Superior temporal gyrus (tissue), 1 donor: ENCODE measurements around the gene FBP2.
"Not testable (repeated sequence)": the region's sequence is repeated elsewhere in the genome, so short reads cannot be mapped to it uniquely, and the experiment has no call there.

Source experiments
- DNase-seq: peaks from one replicate; pipeline ENCODE4 v3.0.0-alpha.2; 2016; ENCODE audit errors: extremely low spot score

FBP2 gene

DNA sequence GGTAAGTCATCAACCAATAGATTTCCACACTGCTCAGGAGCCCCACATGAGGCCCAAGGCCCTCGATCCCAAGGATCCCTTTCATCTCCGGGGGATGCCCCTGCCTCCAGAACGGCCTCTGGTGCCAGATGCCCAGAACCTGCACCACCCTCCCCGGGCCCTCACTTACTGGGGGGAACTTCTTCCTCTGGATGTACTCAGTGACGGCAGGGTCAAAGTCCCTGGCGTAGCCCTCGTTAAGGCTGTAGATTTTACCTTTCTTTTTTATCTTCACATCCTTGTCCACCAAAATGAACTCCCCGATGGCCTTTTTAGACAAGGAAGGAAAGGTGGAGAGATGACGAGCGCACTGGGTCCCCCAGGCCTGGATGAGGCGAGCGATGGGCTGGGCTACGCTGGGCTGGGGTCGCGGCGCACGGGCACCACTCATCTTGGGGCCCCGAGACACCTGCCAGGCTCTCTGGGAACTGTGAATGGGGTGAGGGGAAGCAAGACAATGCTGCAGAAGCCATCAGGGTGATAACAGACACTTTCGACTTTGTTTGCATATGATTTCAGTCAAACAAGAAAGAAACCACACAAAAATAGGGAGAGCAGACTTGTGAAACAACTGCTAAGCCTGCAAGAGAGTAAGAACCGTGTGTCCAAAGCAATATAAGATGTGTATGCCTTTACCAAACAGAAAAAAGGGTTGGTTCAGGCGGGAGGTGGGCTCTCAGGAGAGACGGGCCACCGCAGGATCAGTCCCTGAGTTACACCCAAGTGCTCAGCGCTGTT lies 13.2 kb upstream of the FBP2 start:
- no peak for DNase-seq

DNA sequence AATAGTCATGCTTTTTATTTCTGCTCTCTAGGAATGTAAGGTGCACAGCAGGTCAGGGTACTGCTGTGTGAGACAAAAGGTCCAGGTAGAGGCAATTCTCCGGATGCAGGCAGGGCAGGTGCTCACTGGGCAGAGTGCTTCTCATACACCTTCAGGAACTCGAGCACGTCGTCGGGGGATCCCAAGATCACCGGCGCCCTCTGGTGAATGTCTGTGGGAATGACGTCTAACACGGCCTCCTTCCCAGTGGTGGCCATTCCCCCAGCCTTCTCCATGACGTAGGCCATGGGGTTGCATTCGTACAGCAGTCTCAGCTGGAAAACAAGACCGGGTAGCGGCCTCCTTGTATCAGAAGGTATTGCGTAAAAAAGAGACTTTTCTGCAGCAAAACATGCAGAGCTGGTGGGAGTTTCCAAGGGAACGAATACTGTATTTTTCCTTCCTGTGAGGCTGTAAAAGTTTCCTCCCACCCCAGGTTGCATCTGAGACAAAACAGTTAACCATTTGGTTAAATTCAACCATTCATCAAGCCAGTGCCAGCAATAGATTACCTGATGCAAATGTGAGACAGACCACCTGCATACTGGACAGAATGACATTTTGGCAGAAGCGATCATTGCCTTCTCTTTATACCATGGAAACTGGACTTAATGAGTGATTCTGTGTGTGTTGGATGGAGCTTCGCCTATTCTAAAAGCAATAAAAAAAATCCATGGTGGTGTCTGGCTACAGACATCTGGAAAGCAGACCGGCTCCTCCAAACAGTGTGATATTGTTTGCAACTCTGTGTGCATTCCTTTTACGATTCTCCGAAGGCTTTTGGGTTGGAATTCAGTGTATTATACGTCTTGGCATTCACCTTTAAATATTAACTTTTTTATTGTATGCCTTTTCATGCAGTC lies 9.9 kb upstream of the FBP2 start:
- DNase-seq: peak; percentile 66

DNA sequence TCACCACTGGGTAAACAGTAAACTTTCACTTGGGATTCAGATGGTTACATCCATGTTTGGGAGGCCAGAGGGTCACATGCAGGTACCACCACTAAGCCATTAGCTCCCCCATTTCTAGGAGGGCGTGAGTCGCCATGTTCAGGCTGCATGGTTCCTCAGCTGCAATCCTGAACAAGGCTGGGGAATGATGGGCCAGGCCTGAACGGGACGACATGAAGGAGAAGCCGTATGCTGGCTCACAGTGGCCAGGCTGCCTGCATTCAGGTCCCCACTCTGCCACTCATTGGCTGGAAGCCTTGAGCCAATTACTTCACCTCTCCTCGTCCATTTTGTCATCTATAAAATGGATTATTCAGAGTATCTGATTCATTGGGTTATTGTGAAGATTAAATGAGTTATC lies 9.0 kb upstream of the FBP2 start:
- DNase-seq: no peak

DNA sequence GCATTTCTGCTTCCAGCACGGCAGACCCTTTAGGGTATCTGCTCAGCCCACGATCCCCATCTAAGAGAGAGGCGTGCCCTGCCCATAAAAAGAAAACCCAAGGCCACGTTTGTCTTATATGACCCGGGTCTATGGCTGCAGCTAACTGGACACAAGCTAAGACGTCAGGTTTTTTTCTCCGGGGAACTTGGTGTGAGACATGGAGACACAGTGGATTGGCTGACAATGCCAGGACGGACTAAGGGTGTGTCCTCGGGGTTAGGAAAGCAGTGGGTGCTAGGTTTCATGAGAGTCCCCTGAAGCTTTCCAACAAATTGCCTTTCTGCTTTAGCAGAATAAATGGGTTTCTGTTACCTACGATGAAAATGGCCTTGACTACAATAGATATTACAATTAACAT lies 7.1 kb upstream of the FBP2 start:
- no peak for DNase-seq

DNA sequence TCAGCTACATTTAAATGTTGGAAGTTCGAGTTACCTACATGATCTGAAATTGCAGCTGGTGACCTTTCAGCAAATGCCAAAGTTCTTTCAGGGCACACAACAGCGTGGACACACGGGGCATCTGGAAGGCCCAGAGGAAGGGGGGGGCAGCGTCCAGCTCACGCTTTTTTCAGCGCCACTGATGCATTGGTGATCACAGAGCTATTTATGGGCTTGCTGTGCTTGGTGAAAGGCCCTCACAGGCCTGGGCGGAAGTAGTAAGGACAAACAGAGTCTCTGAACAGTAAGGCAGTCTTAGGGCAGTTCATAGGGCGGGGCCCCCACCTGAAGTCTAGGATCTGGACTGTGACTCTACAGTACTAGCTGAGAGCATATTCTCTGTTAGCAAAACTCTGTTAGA lies 6.6 kb upstream of the FBP2 start:
- no peak for DNase-seq

DNA sequence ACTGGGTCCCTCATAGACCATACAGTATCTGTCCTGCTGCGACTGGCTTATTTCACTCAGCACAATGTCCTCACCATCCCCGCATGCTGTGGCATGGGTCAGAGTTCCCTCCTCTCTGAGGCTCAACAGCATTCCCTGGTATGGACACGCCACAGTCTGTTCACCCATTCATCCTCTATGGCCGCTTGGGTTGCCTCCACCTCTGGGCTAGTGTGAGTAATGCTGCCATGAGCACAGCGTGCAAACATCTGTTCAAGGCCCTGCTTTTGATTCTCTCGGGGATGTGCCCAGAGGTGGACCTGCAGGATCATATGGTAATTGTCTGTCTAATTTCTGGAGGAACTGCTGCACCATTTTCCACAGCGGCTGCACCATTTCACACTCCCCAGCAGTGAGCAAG lies 5.5 kb upstream of the FBP2 start:
- no peak for DNase-seq

DNA sequence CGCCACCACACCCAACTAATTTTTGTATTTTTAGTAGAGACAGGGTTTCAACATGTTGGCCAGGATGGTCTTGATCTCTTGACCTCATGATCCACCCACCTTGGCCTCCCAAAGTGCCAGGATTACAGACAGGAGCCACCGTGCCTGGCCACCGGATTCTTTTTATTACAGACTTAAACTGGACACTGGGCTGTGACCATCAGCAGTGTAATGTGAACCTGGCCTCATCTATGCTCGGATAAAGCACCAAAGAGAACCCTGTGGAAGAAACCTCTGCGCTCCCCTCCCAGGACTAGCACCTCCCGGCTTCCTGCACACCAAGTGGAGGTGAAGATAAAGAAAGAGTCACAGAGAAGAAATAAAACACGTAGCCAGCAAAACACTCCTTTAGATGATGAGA lies 941 bp downstream of the FBP2 start:
- not testable (repeated sequence) for DNase-seq

DNA sequence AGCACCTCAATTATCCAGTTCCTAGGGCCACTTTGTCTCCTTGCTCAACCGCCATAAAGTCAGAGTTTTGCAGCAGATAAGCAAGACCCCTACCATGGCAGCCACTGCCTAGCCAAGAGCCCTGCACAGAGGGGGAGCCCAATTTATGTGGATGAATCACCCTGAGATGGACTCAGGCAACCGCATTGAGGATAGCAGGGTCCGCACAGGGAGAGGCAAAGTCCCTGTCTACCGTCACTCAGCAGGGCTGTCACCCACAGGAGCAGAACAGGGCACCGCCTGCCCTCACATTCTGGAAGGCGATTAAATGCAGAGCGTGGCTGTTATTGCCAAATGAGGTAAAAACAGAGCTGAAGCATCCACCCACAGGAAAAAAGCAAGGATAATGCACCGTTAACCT lies 1.7 kb downstream of the FBP2 start:
- DNase-seq: no peak

DNA sequence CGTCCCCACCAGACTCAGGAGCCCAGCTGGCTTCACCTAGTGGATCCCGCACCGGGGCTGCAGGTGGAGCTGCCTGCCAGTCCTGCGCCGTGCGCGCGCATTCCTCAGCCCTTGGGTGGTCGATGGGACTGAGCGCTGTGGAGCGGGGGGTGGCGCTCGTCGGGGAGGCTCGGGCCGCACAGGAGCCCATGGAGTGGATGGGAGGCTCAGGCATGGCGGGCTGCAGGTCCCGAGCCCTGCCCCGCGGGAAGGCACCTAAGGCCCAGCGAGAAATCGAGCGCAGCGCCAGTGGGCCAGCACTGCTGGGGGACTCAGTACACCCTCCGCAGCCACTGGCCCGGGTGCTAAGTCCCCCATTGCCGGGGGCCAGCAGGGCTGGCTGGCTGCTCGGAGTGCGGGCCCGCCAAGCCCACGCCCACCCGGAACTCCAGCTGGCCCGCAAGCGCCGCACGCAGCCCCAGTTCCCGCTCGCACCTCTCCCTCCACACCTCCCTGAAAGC lies 2.5 kb downstream of the FBP2 start:
- not testable (repeated sequence) for DNase-seq

DNA sequence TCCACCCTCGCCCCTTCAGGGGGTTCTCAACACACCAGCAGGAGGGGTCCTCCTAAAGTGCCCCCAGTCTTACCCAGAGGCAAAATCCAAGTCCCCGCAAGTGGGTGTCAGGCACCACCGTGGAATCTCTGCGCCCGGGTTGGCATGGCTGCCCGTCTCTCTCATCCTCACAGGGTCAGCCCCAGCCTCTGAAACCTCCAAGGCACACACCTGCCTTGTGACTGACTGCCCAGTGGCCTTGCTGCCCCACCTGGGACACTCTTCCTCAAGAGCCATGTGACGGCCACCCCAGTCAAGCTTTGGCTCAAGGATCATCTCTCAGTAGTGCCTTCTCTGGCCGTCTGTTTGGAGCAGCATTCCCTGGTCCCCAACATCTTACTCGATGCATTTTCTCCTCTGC lies 4.9 kb downstream of the FBP2 start:
- no peak for DNase-seq

DNA sequence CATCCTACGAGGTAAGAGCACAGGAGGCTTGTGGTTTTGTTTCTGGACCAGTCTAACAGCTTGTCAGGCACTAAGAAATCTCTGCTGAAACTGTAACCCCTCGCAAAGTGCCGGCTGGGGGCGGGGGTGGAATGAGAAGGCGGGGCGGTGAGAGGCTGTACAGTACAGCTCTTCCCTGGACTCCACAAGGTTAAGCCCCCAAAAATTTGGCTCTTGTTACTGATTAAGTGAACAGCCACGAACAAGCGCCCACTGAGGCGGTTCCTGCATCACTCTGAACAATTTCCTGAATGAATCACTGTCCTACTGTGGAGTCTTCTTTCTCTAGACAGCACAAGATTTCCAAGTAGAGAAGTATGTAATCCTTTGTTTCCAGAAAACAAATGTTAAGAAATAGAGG lies 6.8 kb downstream of the FBP2 start:
- DNase-seq: no peak

DNA sequence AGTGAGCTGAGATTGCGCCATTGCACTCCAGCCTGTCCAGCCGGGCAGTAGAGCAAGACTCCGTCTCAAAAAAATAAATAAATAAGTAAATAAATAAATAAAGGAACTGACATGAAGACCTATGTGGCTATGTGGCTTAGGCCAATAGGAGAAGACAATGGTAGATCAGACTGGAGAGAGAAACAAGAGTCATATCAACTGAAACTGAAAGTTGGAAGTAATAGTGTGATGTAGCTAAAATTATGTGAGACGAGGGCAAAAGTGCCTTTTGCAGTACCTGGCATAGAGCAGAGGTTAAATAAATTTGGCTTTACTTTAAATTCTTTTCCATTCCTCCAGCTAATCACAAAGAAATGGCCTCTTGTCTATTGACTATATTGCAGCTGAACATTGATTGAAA lies 7.3 kb downstream of the FBP2 start:
- DNase-seq: no peak

DNA sequence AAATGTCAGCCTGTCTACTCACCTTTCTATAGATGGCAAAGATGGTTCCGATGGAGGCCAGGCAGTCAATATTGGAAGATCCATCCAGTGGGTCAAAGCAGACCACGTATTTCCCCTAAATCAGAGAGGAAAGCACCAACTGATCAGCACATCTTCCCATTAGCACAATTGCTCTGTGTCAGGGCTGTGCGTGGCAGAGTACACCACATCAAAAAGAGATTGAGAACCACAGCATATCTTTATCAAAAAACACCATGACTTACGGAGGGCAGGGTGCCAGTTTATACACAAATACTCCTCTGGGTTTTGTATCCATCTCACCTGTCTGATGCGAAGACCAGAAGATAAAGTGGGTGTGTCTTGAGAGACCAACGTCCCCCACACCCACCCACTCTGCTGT lies 9.1 kb downstream of the FBP2 start:
- DNase-seq: no peak

DNA sequence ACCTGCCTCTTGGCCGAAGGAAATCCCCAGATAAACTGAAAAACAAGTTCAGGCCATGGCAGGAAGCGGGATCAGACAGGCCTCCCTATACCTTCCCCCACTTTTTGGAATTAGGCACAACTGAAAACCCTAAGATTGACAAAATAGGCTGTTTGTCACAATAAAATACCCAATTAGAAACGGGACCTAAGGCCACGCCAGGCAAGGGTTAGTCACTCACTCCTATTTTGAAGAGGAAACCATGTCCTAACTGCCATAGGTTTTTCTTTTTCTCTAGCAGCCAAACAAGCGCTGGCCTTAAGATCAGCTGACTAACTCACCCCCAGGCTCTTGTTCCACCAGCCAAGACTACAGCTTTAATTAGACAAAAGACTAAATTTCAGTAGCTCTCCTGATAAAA lies 11.9 kb downstream of the FBP2 start:
- DNase-seq: no peak

DNA sequence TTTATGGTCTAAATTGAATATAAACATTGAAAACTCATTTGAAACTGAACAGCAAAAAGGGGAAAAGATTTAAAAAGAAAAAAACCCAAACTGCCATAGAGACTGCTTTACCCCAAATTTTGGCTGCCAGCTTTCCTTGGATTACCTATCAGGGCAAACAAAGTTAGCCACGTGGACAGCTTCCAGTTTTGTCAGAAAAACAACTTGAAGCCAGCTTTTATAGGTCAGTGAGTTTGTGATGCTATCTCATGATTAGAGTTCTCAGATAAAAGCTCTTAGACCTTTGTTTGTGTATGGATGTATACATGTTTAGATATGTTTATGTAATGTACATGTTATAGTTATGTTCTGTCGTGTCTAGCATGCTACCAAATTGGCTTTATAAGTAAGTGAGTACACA lies 16.1 kb downstream of the FBP2 start:
- no peak for DNase-seq

DNA sequence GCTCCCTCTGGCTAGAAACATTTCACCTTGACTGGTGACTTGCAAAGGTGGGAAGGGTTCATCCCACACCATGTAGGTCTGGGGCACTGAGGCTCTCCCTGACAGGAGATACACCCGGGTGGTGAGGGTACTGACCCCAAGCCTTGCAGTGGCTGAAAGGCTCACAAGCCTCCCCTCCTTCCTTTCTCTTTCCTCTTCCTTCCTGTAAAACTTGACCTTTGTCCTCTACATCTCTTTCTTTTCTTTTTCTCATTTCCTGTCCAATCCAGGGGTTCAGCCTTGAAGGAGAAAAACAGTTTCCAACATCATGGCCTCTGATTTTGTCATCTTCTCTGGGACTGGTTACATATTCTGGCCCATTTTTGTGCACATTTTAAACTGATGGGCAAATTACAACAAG lies 16.6 kb downstream of the FBP2 start:
- no peak for DNase-seq

DNA sequence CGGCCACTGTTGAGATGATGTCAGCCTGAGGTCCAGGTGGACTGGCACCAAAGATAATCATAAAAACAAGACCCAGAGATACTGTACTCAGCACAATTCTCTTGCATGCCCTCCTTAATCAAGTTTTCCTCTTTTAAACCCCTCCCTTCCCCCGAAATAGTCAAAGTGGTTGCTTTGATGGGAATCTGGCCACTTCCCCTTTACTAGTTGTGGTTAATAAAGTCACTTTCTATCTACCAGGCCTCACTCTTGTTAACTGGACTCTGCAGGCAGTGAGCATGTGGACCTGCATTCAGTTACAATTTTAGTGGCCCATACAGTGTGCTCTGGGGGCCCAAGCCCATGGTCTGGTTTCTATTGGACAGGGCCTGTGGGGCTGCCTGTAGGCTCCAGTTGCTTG lies 17.5 kb downstream of the FBP2 start:
- DNase-seq: no peak

DNA sequence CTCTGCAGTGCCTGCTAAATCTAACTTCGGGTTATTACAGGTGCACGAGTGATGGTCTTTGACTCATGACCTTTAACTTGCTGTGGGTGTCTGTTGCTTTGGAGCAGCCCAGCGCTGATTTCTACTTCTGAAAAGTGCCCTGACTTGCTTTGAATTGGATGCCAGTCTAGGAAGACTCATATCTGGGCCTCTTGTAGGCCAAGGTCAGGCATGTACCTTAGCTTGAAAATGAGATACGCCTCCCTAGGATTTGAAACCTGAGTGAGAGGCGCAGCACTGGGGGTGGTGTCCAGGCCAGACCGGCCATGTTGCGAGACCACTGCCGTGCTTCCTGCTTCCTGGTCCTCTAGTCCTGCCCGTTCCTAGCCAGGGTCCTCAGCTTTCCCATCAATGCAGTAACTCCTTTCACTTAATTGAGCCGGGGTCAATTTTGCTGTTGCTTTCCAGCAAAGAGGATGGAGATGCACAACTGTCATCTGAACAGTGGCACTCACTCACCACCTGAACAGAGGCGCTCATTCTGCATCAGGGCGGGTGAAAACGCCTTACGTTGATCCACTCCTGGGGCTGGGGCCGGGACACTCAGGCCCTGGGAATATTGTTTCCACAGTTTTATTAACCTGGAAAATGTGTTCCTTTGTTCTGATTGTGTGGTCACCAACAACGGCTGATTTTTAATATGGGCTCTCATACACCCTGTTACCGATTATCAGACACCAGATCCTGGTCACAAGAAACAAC lies 24.5 kb downstream of the FBP2 start:
- DNase-seq: no peak

DNA sequence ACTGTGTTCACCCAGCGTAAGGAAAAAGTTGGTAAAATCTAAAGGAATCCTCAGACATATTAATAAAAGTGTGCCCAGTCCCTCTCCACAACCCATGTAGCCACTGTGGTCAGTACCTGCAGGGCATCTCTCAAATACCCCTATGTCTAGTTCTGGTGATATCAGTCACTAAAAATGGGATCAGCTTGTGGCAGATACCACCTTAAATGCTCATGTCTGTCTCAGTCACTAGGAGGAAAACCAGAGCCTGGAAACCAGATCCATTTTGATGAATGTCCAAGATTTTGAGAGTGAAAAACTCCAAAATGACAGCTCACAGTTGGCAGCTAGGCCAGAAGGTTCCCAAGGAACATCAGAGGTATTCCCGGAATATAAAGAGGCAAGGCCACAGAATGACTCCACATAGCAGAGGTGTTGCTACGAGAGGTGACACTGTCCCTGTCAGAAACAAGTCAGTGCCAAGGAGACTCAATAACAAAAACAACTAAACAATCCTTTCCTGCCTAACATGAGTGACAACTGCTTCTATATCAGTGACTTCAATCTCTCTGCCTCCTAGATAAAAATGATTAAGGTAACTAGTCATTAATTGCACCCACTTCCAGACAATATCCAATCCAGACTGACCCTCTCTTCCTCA lies 25.3 kb downstream of the FBP2 start:
- no peak for DNase-seq

DNA sequence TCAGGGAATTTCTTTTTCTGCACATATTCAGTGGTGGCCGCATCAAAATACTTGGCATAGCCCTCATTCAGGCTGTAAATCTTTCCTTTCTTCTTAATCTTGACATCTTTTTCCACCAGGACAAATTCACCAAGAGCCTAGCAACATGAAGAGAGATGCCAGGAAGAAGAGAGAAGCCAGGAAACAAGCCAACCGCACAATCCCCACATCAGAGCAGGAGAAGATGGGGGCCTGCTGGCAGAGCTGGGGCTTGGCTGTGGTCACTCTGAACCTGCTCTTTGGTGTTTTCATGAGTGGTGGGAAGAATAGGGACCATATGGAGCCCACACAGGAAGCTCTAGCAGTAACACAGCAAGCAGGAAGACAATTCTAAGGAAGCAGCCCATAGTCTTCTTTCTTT lies 26.4 kb downstream of the FBP2 start:
- DNase-seq: no peak

DNA sequence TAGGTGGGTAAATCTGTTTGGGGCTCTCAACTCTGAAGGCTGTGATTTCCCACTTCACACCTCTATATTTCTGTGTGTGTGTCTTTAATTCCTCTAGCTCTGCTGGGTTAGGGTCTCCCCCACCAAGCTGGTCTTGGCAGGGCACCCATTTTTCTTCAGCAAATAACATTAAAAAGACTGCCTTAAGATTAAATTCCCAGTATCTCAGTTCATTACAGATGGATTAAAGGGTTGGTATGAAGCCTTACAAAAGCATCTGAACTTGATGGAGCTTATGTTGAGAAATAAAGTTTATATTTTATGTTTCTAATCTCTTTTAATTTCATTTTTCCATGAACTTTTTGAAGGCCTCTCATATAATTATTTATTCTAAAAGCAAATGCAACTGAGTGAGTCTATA lies 27.1 kb downstream of the FBP2 start:
- no peak for DNase-seq

DNA sequence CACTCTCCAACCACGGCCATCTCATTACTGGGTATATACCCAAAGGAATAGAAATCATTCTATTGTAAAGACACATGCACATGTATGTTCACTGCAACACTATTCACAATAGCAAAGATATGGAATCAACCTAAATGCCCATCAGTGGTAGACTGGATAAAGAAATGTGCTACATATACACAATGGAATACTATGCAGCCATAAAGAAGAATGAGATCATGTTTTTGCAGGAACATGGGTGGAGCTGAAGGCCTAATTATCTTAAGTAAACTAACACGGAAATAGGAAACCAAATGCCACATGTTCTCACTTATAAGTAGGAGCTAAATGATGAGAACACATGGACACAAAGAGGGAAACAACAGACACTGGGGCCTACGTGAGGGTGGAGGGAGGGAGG lies 29.3 kb downstream of the FBP2 start:
- DNase-seq: not testable (repeated sequence)
